Small intestine (tissue), 7 donors: Measurements from ENCODE around the gene DEPDC7. TPM values are rescaled to one million over a fixed set of nuclear protein-coding genes. Genes with fewer than 3 reads are reported as not detected.

Experiments
- DNase-seq, 2 donors: peaks; one replicate each; pipeline versions ENCODE4 v3.0.0 to v3.0.0-alpha.2; 2013
- FAIRE-seq: peaks from 2 replicates; lab custom pipeline; 2012; peaks lifted over from hg19 to GRCh38; lab: Jason Lieb, UNC
- H3K27ac ChIP-seq, 3 donors: one replicate each; pipeline ENCODE4 v1.5.1; 2013; ENCODE audit warnings: low read length in 2 of 3, mild to moderate bottlenecking in 2 of 3, control low read depth in 1 of 3, inconsistent platforms in 1 of 3, low read depth in 1 of 3, moderate library complexity in 1 of 3
- H3K27me3 ChIP-seq, 3 donors: one replicate each; pipeline ENCODE4 v1.6.1; 2013; ENCODE audit warnings: low read length in 3 of 3, inconsistent platforms in 1 of 3; ENCODE audit not compliant: control insufficient read depth in 3 of 3, insufficient read depth in 3 of 3
- H3K36me3 ChIP-seq, 3 donors: one replicate each; pipeline ENCODE4 v1.6.1; 2013; ENCODE audit warnings: low read length in 3 of 3, inconsistent platforms in 1 of 3, low read depth in 1 of 3, mild to moderate bottlenecking in 1 of 3, moderate library complexity in 1 of 3; ENCODE audit not compliant: control insufficient read depth in 3 of 3, insufficient read depth in 2 of 3
- H3K4me1 ChIP-seq, 3 donors: one replicate each; pipeline ENCODE4 v1.6.1; 2013; ENCODE audit warnings: low read length in 2 of 3, inconsistent platforms in 1 of 3, low read depth in 1 of 3, mild to moderate bottlenecking in 1 of 3, moderate library complexity in 1 of 3; ENCODE audit not compliant: control insufficient read depth in 3 of 3, insufficient read depth in 2 of 3
- H3K4me3 ChIP-seq, 3 donors: one replicate each; pipeline ENCODE4 v1.5.1; 2013; ENCODE audit warnings: low read length in 3 of 3, control low read depth in 1 of 3, inconsistent platforms in 1 of 3, low read depth in 1 of 3, mild to moderate bottlenecking in 1 of 3, moderate library complexity in 1 of 3
- H3K9me3 ChIP-seq, 2 donors: one replicate each; pipeline ENCODE4 v1.6.1; 2013; ENCODE audit warnings: low read depth in 1 of 2, low read length in 1 of 2; ENCODE audit not compliant: control insufficient read depth in 2 of 2, insufficient read depth in 1 of 2
- WGBS, 3 donors: extraction: QIAGEN DNeasy Blood & Tissue Kit; methylation state at CpG; one replicate each; pipeline ENCODE4 v1.1.7; 2013; 5-methylcytosine and 5-hydroxymethylcytosine counted together
- polyA plus RNA-seq, 4 donors: library from polyadenylated mRNA; stranded (reverse) in 3 of 4; unstranded in 1 of 4; fragments of 200-250 nt in 3 of 4; fragments of 120-200 nt in 1 of 4; gene quantifications; one replicate each; pipeline versions ENCODE4 v1.2.1 to v1.2.3, GENCODE V29; 2013
- donor health status: healthy with polysubstance abuse.
- donor health status: control.
- donor health status: control.
- donor health status: Bipolar disorder and iron deficiency.
- donor health status: healthy.

DEPDC7 gene
- polyA plus RNA-seq, 4 donors: 11.4 to 83.9 (median 40.5) TPM

GRCh38 chr11:33052231-33052630 is 36.6 kb downstream of the DEPDC7 start:
- Histone ChIP-seq H3K9me3 (no peaks in the 10 kb centered on the region), H3K27ac (no peak overlapping the region), H3K4me1 (peaks cover 0 to 13% (median 2%) of the 10 kb centered on the region in 3 donors), H3K4me3 (no peak overlapping the region), H3K27me3 (no peaks in the 10 kb centered on the region), H3K36me3 (peaks cover 4 to 17% (median 6%) of the 10 kb centered on the region in 3 donors)
- 67 to 100% (median 93%) methylated on average over 2 of the region's 2 CpGs for WGBS, 3 donors
- no peak for FAIRE-seq
- DNase-seq: no peak

GRCh38 chr11:33055375-33055774 is 39.7 kb downstream of the DEPDC7 start:
- DNase-seq (no peak), FAIRE-seq (no peak)
- peaks cover 19% of the 10 kb centered on the region in 3 donors for H3K36me3 ChIP-seq
- no peak overlapping the region for H3K27ac ChIP-seq
- no peaks in the 10 kb centered on the region for H3K27me3 ChIP-seq
- H3K4me1 ChIP-seq: peaks cover 0 to 4% (median 0%) of the 10 kb centered on the region in 3 donors
- no peak overlapping the region for H3K4me3 ChIP-seq
- no peaks in the 10 kb centered on the region for H3K9me3 ChIP-seq

GRCh38 chr11:33057284-33057683 is 41.6 kb downstream of the DEPDC7 start:
- WGBS, 3 donors: 92 to 100% (median 99%) methylated on average over 1 of the region's 1 CpG

GRCh38 chr11:33059331-33060007 is 43.8 kb downstream of the DEPDC7 start:
- FAIRE-seq (no peak), DNase-seq (no peak)
- Histone ChIP-seq H3K4me3 (no peak overlapping the region), H3K4me1 (peaks cover 0 to 11% (median 5%) of the 10 kb centered on the region in 3 donors), H3K27me3 (no peaks in the 10 kb centered on the region), H3K9me3 (no peaks in the 10 kb centered on the region), H3K27ac (no peak overlapping the region), H3K36me3 (peaks cover 17 to 34% (median 19%) of the 10 kb centered on the region in 3 donors)
- 89 to 94% (median 90%) methylated on average over 5 of the region's 5 CpGs for WGBS, 3 donors

More at GRCh38 chr11:33057284-33057683, 41.6 kb downstream of the DEPDC7 start:
- DNase-seq (no peak), FAIRE-seq (no peak)
- no peaks in the 10 kb centered on the region for H3K9me3 ChIP-seq
- no peak overlapping the region for H3K27ac ChIP-seq
- peaks cover 16 to 27% (median 20%) of the 10 kb centered on the region in 3 donors for H3K36me3 ChIP-seq
- no peaks in the 10 kb centered on the region for H3K27me3 ChIP-seq
- H3K4me3 ChIP-seq: no peak overlapping the region
- peaks cover 0 to 11% (median 5%) of the 10 kb centered on the region in 3 donors for H3K4me1 ChIP-seq

GRCh38 chr11:33060271-33060670 is 44.6 kb downstream of the DEPDC7 start:
- H3K36me3 ChIP-seq: peaks cover 11 to 40% (median 16%) of the 10 kb centered on the region in 3 donors
- peak overlapping the region in 2 of 3 donors; percentile 58 to 62 for H3K27ac ChIP-seq
- no peaks in the 10 kb centered on the region for H3K27me3 ChIP-seq
- no peak overlapping the region for H3K4me3 ChIP-seq
- peaks cover 0 to 11% (median 7%) of the 10 kb centered on the region in 3 donors for H3K4me1 ChIP-seq
- 64 to 76% (median 71%) methylated on average over 3 of the region's 3 CpGs for WGBS, 3 donors
- FAIRE-seq: no peak
- no peaks in the 10 kb centered on the region for H3K9me3 ChIP-seq
- peak in 1 of 2 donors; percentile 13 for DNase-seq

GRCh38 chr11:33062137-33062536 is 46.5 kb downstream of the DEPDC7 start:
- Histone ChIP-seq H3K4me3 (no peak overlapping the region), H3K4me1 (peaks cover 0 to 14% (median 7%) of the 10 kb centered on the region in 3 donors), H3K27ac (peak overlapping the region in 1 of 3 donors; percentile 83), H3K9me3 (no peaks in the 10 kb centered on the region), H3K27me3 (no peaks in the 10 kb centered on the region), H3K36me3 (peaks cover 6 to 51% (median 14%) of the 10 kb centered on the region in 3 donors)
- FAIRE-seq (no peak), DNase-seq (no peak)
- 71 to 79% (median 75%) methylated on average over 5 of the region's 5 CpGs for WGBS, 3 donors

GRCh38 chr11:33063326-33063881 is 47.7 kb downstream of the DEPDC7 start:
- Histone ChIP-seq H3K36me3 (peaks cover 8 to 56% (median 11%) of the 10 kb centered on the region in 3 donors), H3K4me3 (no peak overlapping the region), H3K27ac (no peak overlapping the region), H3K4me1 (peaks cover 0 to 19% (median 7%) of the 10 kb centered on the region in 3 donors), H3K27me3 (no peaks in the 10 kb centered on the region), H3K9me3 (no peaks in the 10 kb centered on the region)
- DNase-seq (no peak), FAIRE-seq (no peak)
- WGBS, 3 donors: 59 to 89% (median 76%) methylated on average over 3 of the region's 3 CpGs

- FAIRE-seq (no peak), DNase-seq (no peak)
- Histone ChIP-seq H3K36me3 (peaks cover 8 to 59% (median 14%) of the 10 kb centered on the region in 3 donors), H3K27me3 (no peaks in the 10 kb centered on the region), H3K9me3 (no peaks in the 10 kb centered on the region), H3K4me1 (peaks cover 0 to 19% (median 7%) of the 10 kb centered on the region in 3 donors), H3K4me3 (no peak overlapping the region), H3K27ac (peak overlapping the region in 2 of 3 donors; percentile 17 to 38)
- WGBS, 3 donors: 64 to 79% (median 71%) methylated on average over 11 of the region's 11 CpGs
Observed at GRCh38 chr11:33064033-33064825, 48.6 kb downstream of the DEPDC7 start.
